Fibroblast of lung (primary cell): ENCODE results near the gene UQCRQ. TPM values are rescaled to one million over a fixed set of nuclear protein-coding genes. Genes with fewer than 3 reads are reported as not detected.
A peak's percentile ranks its signal among the peaks of the same experiment; 100 is the strongest.

Experiments used
- DNase-seq, 2 donors: peaks; one replicate each; pipeline versions ENCODE4 v3.0.0 to v3.0.0-alpha.2; 2010; ENCODE audit warnings: low read depth in 2 of 2
- H2AFZ ChIP-seq: 2 replicates; pipeline ENCODE4 v1.5.1; 2012; ENCODE audit warnings: low read length, control low read depth, inconsistent platforms
- H3K27ac ChIP-seq: 2 replicates; pipeline ENCODE4 v1.5.1; 2011; ENCODE audit warnings: low read length, control low read depth; ENCODE audit not compliant: insufficient read depth
- H3K27me3 ChIP-seq: 2 replicates; pipeline ENCODE4 v1.5.1; 2011; ENCODE audit warnings: mild to moderate bottlenecking, low read length; ENCODE audit not compliant: control insufficient read depth, insufficient read depth
- H3K36me3 ChIP-seq: 2 replicates; pipeline ENCODE4 v1.5.1; 2011; ENCODE audit warnings: low read length; ENCODE audit not compliant: control insufficient read depth, insufficient read depth
- H3K4me1 ChIP-seq: 2 replicates; pipeline ENCODE4 v1.5.1; 2011; ENCODE audit warnings: low read length; ENCODE audit not compliant: control insufficient read depth, insufficient read depth; ENCODE audit errors: extremely low read depth
- H3K4me2 ChIP-seq: 2 replicates; pipeline ENCODE4 v1.5.1; 2011; ENCODE audit warnings: low read length, control low read depth; ENCODE audit not compliant: insufficient read depth; ENCODE audit errors: extremely low read depth
- H3K4me3 ChIP-seq, 4 experiments: fragments of 200-600 bp in 1 of 4; sonication (generic) in 1 of 4; replicated peaks in 1 of 4; 2 replicates each; pipeline ENCODE4 v1.5.1; 2011 to 2016; ENCODE audit warnings: low read length in 4 of 4, low read depth in 3 of 4, mild to moderate bottlenecking in 3 of 4, control low read depth in 2 of 4, inconsistent platforms in 1 of 4, mixed read lengths in 1 of 4; ENCODE audit not compliant: insufficient read depth in 1 of 4; ENCODE audit errors: control extremely low read depth in 1 of 4
- H3K79me2 ChIP-seq: 2 replicates; pipeline ENCODE4 v1.5.1; 2012; ENCODE audit warnings: mild to moderate bottlenecking, low read length, inconsistent platforms; ENCODE audit not compliant: control insufficient read depth, insufficient read depth
- H3K9ac ChIP-seq: 2 replicates; pipeline ENCODE4 v1.5.1; 2011; ENCODE audit warnings: mild to moderate bottlenecking, low read length, control low read depth; ENCODE audit not compliant: insufficient read depth
- H3K9me3 ChIP-seq: 2 replicates; pipeline ENCODE4 v1.5.1; 2012; ENCODE audit warnings: low read depth, low read length; ENCODE audit not compliant: control insufficient read depth, insufficient read depth
- H4K20me1 ChIP-seq: 2 replicates; pipeline ENCODE4 v1.5.1; 2011; ENCODE audit warnings: low read length; ENCODE audit not compliant: control insufficient read depth, insufficient read depth; ENCODE audit errors: extremely low read depth
- CTCF ChIP-seq, 2 donors: IDR thresholded peaks in 1 of 2; conservative IDR thresholded peaks in 1 of 2; 1 replicate in 1 of 2; 2 replicates in 1 of 2; pipeline ENCODE4 v1.5.1; 2011 to 2012; ENCODE audit warnings: low read length in 2 of 2, control low read depth in 1 of 2, inconsistent platforms in 1 of 2, low read depth in 1 of 2, mild to moderate bottlenecking in 1 of 2
- EZH2 ChIP-seq: IDR thresholded peaks from 2 replicates; pipeline ENCODE4 v1.5.1; 2012; ENCODE audit warnings: low read length, control low read depth, mild to moderate bottlenecking; ENCODE audit errors: missing control alignments
- polyA plus RNA-seq, 2 donors: library from polyadenylated mRNA; depleted of rRNA in 1 of 2; stranded (reverse) in 1 of 2; unstranded in 1 of 2; fragments of >200 nt; gene quantifications; 2 replicates each; pipeline ENCODE4 v1.2.1, GENCODE V29; 2011 to 2012; ENCODE audit warnings: missing spikeins in 1 of 2
- total RNA-seq: library from RNA; depleted of rRNA; stranded (reverse); fragments of >200 nt; gene quantifications from 2 replicates; pipeline ENCODE4 v1.2.1, GENCODE V29; 2014

Gene UQCRQ
- total and polyA plus RNA-seq, 2 donors (not counting 1 experiment from before 2014, with no cell fraction given), result 112 to 157 TPM

- TF ChIP-seq EZH2 (no peak), CTCF (conservative IDR thresholded peaks at IDR 0.05 in 1 of 2, IDR thresholded peaks at IDR 0.05 in 1 of 2; ENCODE audit: low read depth in 1 of 2, low read length in 2 of 2) (peak; percentile 80 to 85)
- H3K4me1 ChIP-seq, result peaks cover 3% of the 10 kb centered on the region
- H3K9me3 ChIP-seq, result no peaks in the 10 kb centered on the region
- no peaks in the 10 kb centered on the region for H3K79me2 ChIP-seq
- peak overlapping the region; percentile 78 for H2AFZ ChIP-seq
- H3K4me3 ChIP-seq, result peak overlapping the region; percentile 50 to 69 (median 66)
- peak overlapping the region; percentile 59 for H3K27ac ChIP-seq
- no peaks in the 10 kb centered on the region for H4K20me1 ChIP-seq
- peak overlapping the region; percentile 92 for H3K4me2 ChIP-seq
- no peaks in the 10 kb centered on the region for H3K36me3 ChIP-seq
- DNase-seq, result peak; percentile 59 to 64
- H3K9ac ChIP-seq, result peak overlapping the region; percentile 73
- no peaks in the 10 kb centered on the region for H3K27me3 ChIP-seq
These were observed 36.6 kb upstream of the UQCRQ start for GRCh38 chr5:132829742-132830435.

- H3K27me3 ChIP-seq, result no peaks in the 10 kb centered on the region
- peak within 1 kb of the TSS; percentile 50 to 69 (median 66) for H3K4me3 ChIP-seq
- TF ChIP-seq EZH2 (no peak), CTCF (conservative IDR thresholded peaks at IDR 0.05 in 1 of 2, IDR thresholded peaks at IDR 0.05 in 1 of 2; ENCODE audit: low read depth in 1 of 2, low read length in 2 of 2) (no peak)
- H3K27ac ChIP-seq, result peak within 1 kb of the TSS; percentile 59
- H3K9me3 ChIP-seq, result no peaks in the 10 kb centered on the region
- no peaks in the 10 kb centered on the region for H3K36me3 ChIP-seq
- peak; percentile 31 to 62 for DNase-seq
- H3K79me2 ChIP-seq, result no peaks in the 10 kb centered on the region
- H2AFZ ChIP-seq, result peak within 1 kb of the TSS; percentile 78
- H3K4me2 ChIP-seq, result peak within 1 kb of the TSS; percentile 92
- peaks cover 3% of the 10 kb centered on the region for H3K4me1 ChIP-seq
- peak within 1 kb of the TSS; percentile 73 for H3K9ac ChIP-seq
- H4K20me1 ChIP-seq, result no peaks in the 10 kb centered on the region
These were observed 35.9 kb upstream of the UQCRQ start, which contains the start of gene SHROOM1 for GRCh38 chr5:132830436-132831094. Gene SHROOM1, minus strand, starts transcription at chr5:132830647. Its CDS starts 4,507 bp downstream, at chr5:132826140.

- Histone ChIP-seq H2AFZ (no peak overlapping the region), H3K9me3 (no peaks in the 10 kb centered on the region), H3K79me2 (no peaks in the 10 kb centered on the region), H3K4me2 (peak overlapping the region; percentile 82), H3K4me1 (peaks cover 3% of the 10 kb centered on the region), H3K27me3 (no peaks in the 10 kb centered on the region), H4K20me1 (no peaks in the 10 kb centered on the region), H3K36me3 (no peaks in the 10 kb centered on the region), H3K9ac (peak overlapping the region; percentile 73), H3K4me3 (peak overlapping the region in 1 of 4 experiments; percentile 67), H3K27ac (no peak overlapping the region)
- no peak for DNase-seq
- TF ChIP-seq EZH2 (no peak), CTCF (conservative IDR thresholded peaks at IDR 0.05 in 1 of 2, IDR thresholded peaks at IDR 0.05 in 1 of 2; ENCODE audit: low read depth in 1 of 2, low read length in 2 of 2) (no peak)
These were observed 35.2 kb upstream of the UQCRQ start for GRCh38 chr5:132831095-132831860.
